ENCODE data around the gene MORN1.

DNA sequence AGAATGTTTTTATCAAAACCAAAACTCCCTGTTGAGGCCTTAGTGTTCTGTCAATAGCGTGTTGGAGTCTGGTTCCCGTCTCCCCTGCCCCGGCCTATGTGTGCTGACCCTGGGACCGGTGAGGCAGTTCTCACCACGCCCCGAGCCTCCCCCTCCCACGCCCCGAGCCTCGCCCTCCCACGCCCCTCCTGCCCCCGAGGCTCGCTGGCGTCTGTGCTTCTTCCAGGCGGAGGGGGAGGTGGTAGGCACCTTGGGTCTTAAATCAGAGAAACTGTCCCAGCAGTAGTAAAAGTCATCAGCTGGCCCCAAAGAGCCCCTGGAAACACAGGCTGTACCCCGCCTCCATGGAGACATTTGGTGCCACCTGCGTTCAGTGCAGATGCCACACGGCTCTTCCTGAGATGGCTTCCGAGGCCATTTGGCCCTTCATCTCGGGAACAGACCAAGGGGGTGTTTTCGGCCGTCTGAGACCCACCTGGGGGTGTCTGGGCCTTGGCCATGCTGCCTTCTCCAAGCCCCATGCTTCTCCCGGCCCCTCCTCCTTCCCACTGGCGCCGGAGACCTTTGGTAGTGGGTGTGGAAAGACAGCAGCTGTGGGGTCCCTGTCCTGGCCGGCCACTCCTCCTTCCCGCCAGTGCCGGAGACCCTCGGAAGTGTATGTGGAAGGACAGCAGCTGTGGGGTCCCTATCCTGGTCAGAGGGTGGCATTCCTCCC is 118.5 kb downstream of the MORN1 start:
- TF ChIP-seq, protein P1, sequence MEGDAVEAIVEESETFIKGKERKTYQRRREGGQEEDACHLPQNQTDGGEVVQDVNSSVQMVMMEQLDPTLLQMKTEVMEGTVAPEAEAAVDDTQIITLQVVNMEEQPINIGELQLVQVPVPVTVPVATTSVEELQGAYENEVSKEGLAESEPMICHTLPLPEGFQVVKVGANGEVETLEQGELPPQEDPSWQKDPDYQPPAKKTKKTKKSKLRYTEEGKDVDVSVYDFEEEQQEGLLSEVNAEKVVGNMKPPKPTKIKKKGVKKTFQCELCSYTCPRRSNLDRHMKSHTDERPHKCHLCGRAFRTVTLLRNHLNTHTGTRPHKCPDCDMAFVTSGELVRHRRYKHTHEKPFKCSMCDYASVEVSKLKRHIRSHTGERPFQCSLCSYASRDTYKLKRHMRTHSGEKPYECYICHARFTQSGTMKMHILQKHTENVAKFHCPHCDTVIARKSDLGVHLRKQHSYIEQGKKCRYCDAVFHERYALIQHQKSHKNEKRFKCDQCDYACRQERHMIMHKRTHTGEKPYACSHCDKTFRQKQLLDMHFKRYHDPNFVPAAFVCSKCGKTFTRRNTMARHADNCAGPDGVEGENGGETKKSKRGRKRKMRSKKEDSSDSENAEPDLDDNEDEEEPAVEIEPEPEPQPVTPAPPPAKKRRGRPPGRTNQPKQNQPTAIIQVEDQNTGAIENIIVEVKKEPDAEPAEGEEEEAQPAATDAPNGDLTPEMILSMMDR (IDR thresholded peaks at IDR 0.05; ENCODE audit: low read depth, low read length, missing input control): no peak
- TF ChIP-seq, protein P2, sequence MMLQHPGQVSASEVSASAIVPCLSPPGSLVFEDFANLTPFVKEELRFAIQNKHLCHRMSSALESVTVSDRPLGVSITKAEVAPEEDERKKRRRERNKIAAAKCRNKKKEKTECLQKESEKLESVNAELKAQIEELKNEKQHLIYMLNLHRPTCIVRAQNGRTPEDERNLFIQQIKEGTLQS (IDR thresholded peaks at IDR 0.05): no peak

Data from liver (tissue), 3 donors.